H1 (cell line): ENCODE results near the gene SCRG1. TPM values are rescaled to one million over a fixed set of nuclear protein-coding genes. Genes with fewer than 3 reads are reported as not detected.

Source experiments
- CTCF ChIA-PET: fragments of 300-600 bp; sonication (Branson Sonifier 250); formaldehyde crosslinking; loops from one replicate; lab custom pipeline; 2021; ENCODE audit not compliant: partially characterized antibody; lab: Charles Lee
- POLR2A ChIA-PET: fragments of 300-600 bp; sonication (Branson Sonifier 250); formaldehyde crosslinking; loops from one replicate; lab custom pipeline; 2021; ENCODE audit warnings: inconsistent platforms; ENCODE audit not compliant: partially characterized antibody; lab: Charles Lee
- DNase-seq, 2 experiments: peaks; one replicate each; pipeline versions ENCODE4 v3.0.0 to v3.0.0-alpha.2; 2010 to 2022; ENCODE audit warnings: low spot score in 2 of 2, low read depth in 1 of 2, mixed read lengths in 1 of 2
- FAIRE-seq: peaks from 2 replicates; lab custom pipeline; 2011; peaks lifted over from hg19 to GRCh38; lab: Jason Lieb, UNC
- H2AFZ ChIP-seq: 2 replicates; pipeline ENCODE4 v1.8.1; 2012; ENCODE audit warnings: low read length, inconsistent platforms
- H2AK5ac ChIP-seq: 2 replicates; pipeline ENCODE4 v1.6.1; 2013; ENCODE audit warnings: low read depth, low read length
- H2BK120ac ChIP-seq: replicated peaks from 2 replicates; pipeline ENCODE3; 2013; ENCODE audit warnings: low read depth, low read length, inconsistent platforms
- H2BK12ac ChIP-seq: 2 replicates; pipeline ENCODE4 v1.6.1; 2013; ENCODE audit warnings: low read depth, low read length
- H2BK15ac ChIP-seq: 2 replicates; pipeline ENCODE4 v1.6.1; 2013; ENCODE audit warnings: low read length
- H2BK20ac ChIP-seq: 2 replicates; pipeline ENCODE4 v1.6.1; 2013; ENCODE audit warnings: low read length
- H2BK5ac ChIP-seq: 2 replicates; pipeline ENCODE4 v1.6.1; 2013; ENCODE audit warnings: low read depth, low read length
- H3K14ac ChIP-seq: 2 replicates; pipeline ENCODE4 v1.6.1; 2013; ENCODE audit warnings: inconsistent platforms; ENCODE audit not compliant: insufficient read length
- H3K18ac ChIP-seq: 2 replicates; pipeline ENCODE4 v1.6.1; 2013; ENCODE audit warnings: low read length; ENCODE audit errors: extremely low read depth
- H3K23ac ChIP-seq: 2 replicates; pipeline ENCODE4 v1.6.1; 2013; ENCODE audit warnings: inconsistent platforms; ENCODE audit not compliant: insufficient read length
- H3K23me2 ChIP-seq: 2 replicates; pipeline ENCODE4 v1.6.1; 2013; ENCODE audit warnings: low read depth, low read length
- H3K27ac ChIP-seq: 2 replicates; pipeline ENCODE4 v1.6.1; 2011; ENCODE audit warnings: low read depth, low read length, inconsistent platforms
- H3K27me3 ChIP-seq, 4 experiments: replicated peaks in 1 of 4; 1 replicate in 1 of 4; 2 replicates in 3 of 4; pipeline versions ENCODE4 v1.6.1 to v1.8.1; 2011 to 2013; ENCODE audit warnings: low read length in 3 of 4, mild to moderate bottlenecking in 3 of 4, inconsistent platforms in 2 of 4, mixed read lengths in 2 of 4, moderate library complexity in 1 of 4; ENCODE audit not compliant: control insufficient read depth in 3 of 4, insufficient read depth in 3 of 4; ENCODE audit errors: extremely low read depth in 1 of 4
- H3K36me3 ChIP-seq, 4 experiments: 2 replicates each; pipeline versions ENCODE4 v1.6.1 to v1.8.1; 2011 to 2013; ENCODE audit warnings: mild to moderate bottlenecking in 4 of 4, low read length in 3 of 4, moderate library complexity in 2 of 4, control low read depth in 1 of 4, inconsistent platforms in 1 of 4; ENCODE audit not compliant: insufficient read depth in 4 of 4, control insufficient read depth in 2 of 4
- H3K4ac ChIP-seq: replicated peaks from 2 replicates; pipeline ENCODE3; 2013; ENCODE audit warnings: low read length, low read depth, mixed read lengths, inconsistent platforms; ENCODE audit not compliant: insufficient read length
- H3K4me1 ChIP-seq, 4 experiments: replicated peaks in 1 of 4; 1 replicate in 1 of 4; 2 replicates in 3 of 4; pipeline versions ENCODE4 v1.6.1 to v1.8.1; 2011 to 2013; ENCODE audit warnings: low read length in 3 of 4, inconsistent platforms in 2 of 4, mixed read lengths in 1 of 4; ENCODE audit not compliant: insufficient read depth in 4 of 4, control insufficient read depth in 3 of 4
- H3K4me2 ChIP-seq, 2 experiments: 2 replicates each; pipeline versions ENCODE4 v1.6.1 to v1.8.1; 2011 to 2013; ENCODE audit warnings: low read depth in 2 of 2, low read length in 2 of 2, control low read depth in 1 of 2, inconsistent platforms in 1 of 2, mild to moderate bottlenecking in 1 of 2; ENCODE audit not compliant: insufficient read depth in 1 of 2
- H3K4me3 ChIP-seq, 4 experiments: fragments of 200-600, 300-600 bp in 1 of 4; sonication (generic), shearing (Covaris generic), sonication (Bioruptor Twin) in 1 of 4; 2 replicates each; pipeline versions ENCODE4 v1.5.1 to v1.8.1; 2011 to 2016; ENCODE audit warnings: low read length in 4 of 4, low read depth in 3 of 4, control low read depth in 2 of 4, inconsistent platforms in 2 of 4, mild to moderate bottlenecking in 2 of 4, mixed read lengths in 1 of 4, moderate library complexity in 1 of 4; ENCODE audit not compliant: insufficient read depth in 2 of 4; ENCODE audit errors: extremely low read depth in 1 of 4
- H3K56ac ChIP-seq: replicated peaks from 2 replicates; pipeline ENCODE3; 2013; ENCODE audit warnings: low read depth, mild to moderate bottlenecking, mixed read lengths, low read length, inconsistent platforms; ENCODE audit not compliant: insufficient read length
- H3K79me1 ChIP-seq: 2 replicates; pipeline ENCODE4 v1.6.1; 2013; ENCODE audit warnings: low read depth, low read length, control low read depth
- H3K79me2 ChIP-seq, 2 experiments: 2 replicates each; pipeline versions ENCODE4 v1.6.1 to v1.8.1; 2012 to 2013; ENCODE audit warnings: low read length in 2 of 2, mild to moderate bottlenecking in 2 of 2, inconsistent platforms in 1 of 2; ENCODE audit not compliant: insufficient read depth in 2 of 2, control insufficient read depth in 1 of 2
- H3K9ac ChIP-seq, 4 experiments: replicated peaks in 1 of 4; 1 replicate in 1 of 4; 2 replicates in 3 of 4; pipeline versions ENCODE4 v1.6.1 to v1.8.1; 2011 to 2013; ENCODE audit warnings: low read depth in 3 of 4, low read length in 3 of 4, control low read depth in 2 of 4, mild to moderate bottlenecking in 2 of 4, moderate library complexity in 2 of 4, inconsistent platforms in 1 of 4; ENCODE audit errors: extremely low read depth in 1 of 4
- H3K9me3 ChIP-seq, 2 experiments: 2 replicates each; pipeline versions ENCODE4 v1.6.1 to v1.8.1; 2012 to 2013; ENCODE audit warnings: mild to moderate bottlenecking in 2 of 2, moderate library complexity in 2 of 2, control low read depth in 1 of 2, inconsistent platforms in 1 of 2, low read depth in 1 of 2, low read length in 1 of 2, mixed read lengths in 1 of 2; ENCODE audit not compliant: insufficient read depth in 2 of 2
- H4K20me1 ChIP-seq, 2 experiments: replicated peaks in 1 of 2; 2 replicates each; pipeline versions ENCODE3 to v1.8.1; 2011 to 2013; ENCODE audit warnings: inconsistent platforms in 2 of 2, low read length in 2 of 2, mild to moderate bottlenecking in 1 of 2; ENCODE audit not compliant: insufficient read depth in 2 of 2, control insufficient read depth in 1 of 2
- H4K5ac ChIP-seq: 2 replicates; pipeline ENCODE4 v1.6.1; 2013; ENCODE audit warnings: low read length, low read depth, mixed read lengths, inconsistent platforms; ENCODE audit not compliant: insufficient read length
- H4K8ac ChIP-seq: 2 replicates; pipeline ENCODE4 v1.8.0; 2013; ENCODE audit warnings: mild to moderate bottlenecking, moderate library complexity, low read length, inconsistent platforms; ENCODE audit not compliant: insufficient read depth; ENCODE audit errors: extremely low read depth
- H4K91ac ChIP-seq: replicated peaks from 2 replicates; pipeline ENCODE3; 2013; ENCODE audit warnings: low read length, mixed read lengths, inconsistent platforms; ENCODE audit not compliant: insufficient read length
- CHD2 ChIP-seq: IDR thresholded peaks from 2 replicates; pipeline ENCODE4 v1.6.1; 2012; ENCODE audit warnings: low read length, improper control_type of control experiment
- CTCF ChIP-seq, 3 experiments: IDR thresholded peaks; 1 replicate in 2 of 3; 2 replicates in 1 of 3; pipeline versions ENCODE4 v1.5.1 to v1.6.1; 2011; ENCODE audit warnings: low read length in 3 of 3, mild to moderate bottlenecking in 3 of 3, inconsistent platforms in 2 of 3, low read depth in 1 of 3, moderate library complexity in 1 of 3; ENCODE audit not compliant: insufficient read depth in 1 of 3; ENCODE audit errors: control extremely low read depth in 1 of 3
- FOSL1 ChIP-seq: IDR thresholded peaks from 2 replicates; pipeline ENCODE4 v1.6.1; 2011; ENCODE audit warnings: mild to moderate bottlenecking, low read depth, low read length, moderate library complexity; ENCODE audit not compliant: insufficient read depth
- GTF2F1 ChIP-seq: IDR thresholded peaks from 2 replicates; pipeline ENCODE4 v1.6.1; 2012; ENCODE audit warnings: low read depth, low read length, improper control_type of control experiment, borderline replicate concordance
- POLR2A ChIP-seq, 2 experiments: IDR thresholded peaks; 1 replicate in 1 of 2; 2 replicates in 1 of 2; pipeline ENCODE4 v1.6.1; 2011; ENCODE audit warnings: low read depth in 2 of 2, low read length in 2 of 2, mild to moderate bottlenecking in 2 of 2; ENCODE audit errors: control extremely low read depth in 1 of 2
- RFX5 ChIP-seq: IDR thresholded peaks from 2 replicates; pipeline ENCODE4 v1.6.1; 2011; ENCODE audit warnings: low read depth, low read length, improper control_type of control experiment, borderline replicate concordance
- SP1 ChIP-seq: IDR thresholded peaks from 2 replicates; pipeline ENCODE4 v1.6.1; 2011; ENCODE audit warnings: low read depth, low read length
- SRF ChIP-seq: IDR thresholded peaks from 2 replicates; pipeline ENCODE4 v1.6.1; 2011; ENCODE audit warnings: mild to moderate bottlenecking, low read depth, low read length, moderate library complexity
- TBP ChIP-seq: IDR thresholded peaks from 2 replicates; pipeline ENCODE4 v1.6.1; 2011; ENCODE audit warnings: low read depth, low read length, improper control_type of control experiment
- TCF12 ChIP-seq: IDR thresholded peaks from 2 replicates; pipeline ENCODE4 v1.6.1; 2011; ENCODE audit warnings: low read depth, mild to moderate bottlenecking, low read length
- YY1 ChIP-seq: IDR thresholded peaks from 2 replicates; pipeline ENCODE4 v1.6.1; 2011; ENCODE audit warnings: low read depth, mild to moderate bottlenecking, low read length
- WGBS, 2 experiments: shearing (Covaris generic) in 1 of 2; methylation state at CpG; one replicate each; pipeline versions ENCODE4 v1.1.6 to v1.1.7; 2013 to 2015; ENCODE audit warnings: low lambda C conversion rate in 2 of 2, mixed read lengths in 2 of 2, inconsistent platforms in 1 of 2, low coverage in 1 of 2, missing lambda C conversion rate in 1 of 2; ENCODE audit not compliant: insufficient replicate concordance in 2 of 2, insufficient coverage in 1 of 2, insufficient read length in 1 of 2; ENCODE audit errors: extremely low coverage in 1 of 2, missing lambda C conversion rate in 1 of 2; 5-methylcytosine and 5-hydroxymethylcytosine counted together
- polyA plus RNA-seq, 7 experiments: library from polyadenylated mRNA; depleted of rRNA in 3 of 7; stranded (reverse) in 5 of 7; unstranded in 2 of 7; fragments of >200 nt in 5 of 7; fragments of 200-250 nt in 2 of 7; gene quantifications; 1 replicate in 5 of 7; 2 replicates in 1 of 7; 4 replicates in 1 of 7; pipeline versions ENCODE4 v1.2.1 to v1.2.3, GENCODE V29; 2011 to 2013; ENCODE audit warnings: missing spikeins in 2 of 7, mixed read lengths in 2 of 7
- total RNA-seq: library from RNA; stranded (reverse); fragmentation: NEBNext Ultra II Directional; extraction: Animal tissue kit (Norgen Biotek cat#: 25700); gene quantifications from 2 replicates; pipeline ENCODE4 v1.2.1, GENCODE V29; 2021

The SCRG1 gene
- total and polyA plus RNA-seq, 2 of the 8 experiments (the other 6 are each of a cell fraction or from before 2014, with no cell fraction given), result not detected

- CTCF ChIA-PET, result interaction anchor here (0.6 to 1.8 kb wide), 5 partner anchors 8 to 119 kb away, joined by 3 to 7 read pairs (median 3); no protein-coding TSS in a partner anchor
- WGBS, 2 experiments, result 85% methylated on average over 2 of the region's 2 CpGs; no CpG with 5 or more reads in 1 of the 2 experiments
Observed at GRCh38 chr4:173426064-173426463, 27.1 kb upstream of the SCRG1 start.

More at GRCh38 chr4:173426064-173426463, 27.1 kb upstream of the SCRG1 start:
- H3K27me3 ChIP-seq, result no peaks in the 10 kb centered on the region
- no peak overlapping the region for H3K9ac ChIP-seq
- no peak overlapping the region for H4K91ac ChIP-seq
- no peak overlapping the region for H2BK5ac ChIP-seq
- no peak overlapping the region for H3K18ac ChIP-seq
- no peak overlapping the region for H2BK15ac ChIP-seq
- POLR2A ChIA-PET, result no interaction called here
- H3K4me1 ChIP-seq, result no peaks in the 10 kb centered on the region
- H3K4me3 ChIP-seq, result no peak overlapping the region
- H4K20me1 ChIP-seq, result no peaks in the 10 kb centered on the region
- no peak for DNase-seq
- no peak overlapping the region for H3K14ac ChIP-seq
- no peak overlapping the region for H3K27ac ChIP-seq
- H2BK120ac ChIP-seq, result no peak overlapping the region
- no peak overlapping the region for H3K4ac ChIP-seq
- H2BK12ac ChIP-seq, result no peak overlapping the region
- no peak overlapping the region for H3K56ac ChIP-seq
- H4K8ac ChIP-seq, result no peak overlapping the region
- H3K23me2 ChIP-seq, result no peaks in the 10 kb centered on the region; the same call in 1 of the 2 replicates
- no peak overlapping the region for H4K5ac ChIP-seq
- TF ChIP-seq CHD2, result no peak
- no peak for TF ChIP-seq FOSL1
- TF ChIP-seq TCF12, result no peak
- no peak for TF ChIP-seq CTCF (IDR thresholded peaks at IDR 0.05; ENCODE audit: control extremely low read depth in 1 of 3, insufficient read depth in 1 of 3, low read depth in 1 of 3, low read length in 3 of 3)
- no peak for TF ChIP-seq YY1
- no peak for TF ChIP-seq TBP
- no peak for TF ChIP-seq RFX5
- no peak for TF ChIP-seq POLR2A (IDR thresholded peaks at IDR 0.05; ENCODE audit: control extremely low read depth in 1 of 2, low read depth in 2 of 2, low read length in 2 of 2)
- no peak for TF ChIP-seq GTF2F1
- TF ChIP-seq SP1, result no peak
- TF ChIP-seq SRF, result no peak
- no peaks in the 10 kb centered on the region for H3K79me1 ChIP-seq
- no peak for FAIRE-seq
- no peaks in the 10 kb centered on the region for H3K36me3 ChIP-seq
- no peaks in the 10 kb centered on the region for H3K79me2 ChIP-seq
- H2BK20ac ChIP-seq, result no peak overlapping the region
- H3K9me3 ChIP-seq, result no peaks in the 10 kb centered on the region
- no peak overlapping the region for H3K4me2 ChIP-seq
- no peak overlapping the region for H2AK5ac ChIP-seq
- no peak overlapping the region for H3K23ac ChIP-seq
- H2AFZ ChIP-seq, result no peak overlapping the region
